Left ventricle myocardium superior (tissue), 1 donor: ENCODE data around the gene CLEC1A. TPM values are rescaled to one million over a fixed set of nuclear protein-coding genes. Genes with fewer than 3 reads are reported as not detected.

Experiments
- ATAC-seq: fragments of 200-7000 bp; cut with Tn5 transposase; one replicate; pipeline ENCODE4 v1.9.1; 2020; ENCODE audit warnings: mild to moderate bottlenecking, moderate library complexity
- DNase-seq: peaks from one replicate; pipeline ENCODE4 v3.0.0-alpha.2; 2020
- intact Hi-C: fragments of 100-400 bp; cut with micrococcal nuclease; formaldehyde crosslinking; loops from one replicate; pipeline ENCODE4 v1.11.0; 2022
- total RNA-seq: library from RNA; stranded (reverse); fragmentation: NEBNext Ultra II Directional; extraction: Animal tissue kit (Norgen Biotek cat#: 25700); gene quantifications from one replicate; pipeline ENCODE4 v1.2.1, GENCODE V29; 2021
- donor health status: DM: no; HTN: yes; CAD: no; lungs with severe emphysema.

CLEC1A gene
- total RNA-seq, 1 donor from 2014 or later: 4.4 TPM

- intact Hi-C loops: no loop called here
- no peak for DNase-seq
- no peak for ATAC-seq
Measured at GRCh38 chr12:10110256-10110844, 11.6 kb upstream of the CLEC1A start.

GRCh38 chr12:10102322-10102721 lies 3.5 kb upstream of the CLEC1A start:
- no peak for ATAC-seq
- intact Hi-C loops: no loop called here
- DNase-seq: no peak

GRCh38 chr12:10101648-10102220 lies 2.9 kb upstream of the CLEC1A start:
- intact Hi-C loops: no loop called here
- ATAC-seq (no peak), DNase-seq (no peak)

GRCh38 chr12:10101042-10101579 lies 2.3 kb upstream of the CLEC1A start:
- intact Hi-C loops: no loop called here
- DNase-seq: no peak
- ATAC-seq: peak; percentile 53

GRCh38 chr12:10097521-10097920 lies 1.3 kb downstream of the CLEC1A start:
- intact Hi-C loops: no loop called here
- peak; percentile 28 for ATAC-seq
- no peak for DNase-seq

GRCh38 chr12:10095971-10096370 lies 2.8 kb downstream of the CLEC1A start:
- ATAC-seq (no peak), DNase-seq (no peak)
- intact Hi-C loops: no loop called here

GRCh38 chr12:10094646-10095395 lies 4.0 kb downstream of the CLEC1A start:
- intact Hi-C loops: no loop called here
- DNase-seq (no peak), ATAC-seq (peak; percentile 57)

GRCh38 chr12:10088955-10089900 lies 9.6 kb downstream of the CLEC1A start:
- ATAC-seq: no peak
- no peak for DNase-seq
- intact Hi-C loops: no loop called here

GRCh38 chr12:10088031-10088430 lies 10.8 kb downstream of the CLEC1A start:
- no peak for ATAC-seq
- no peak for DNase-seq
- intact Hi-C loops: no loop called here

- DNase-seq (no peak), ATAC-seq (no peak)
- intact Hi-C loops: no loop called here
Measured at GRCh38 chr12:10086387-10086786, 12.4 kb downstream of the CLEC1A start.

GRCh38 chr12:10084733-10085132 lies 14.1 kb downstream of the CLEC1A start:
- DNase-seq: no peak
- intact Hi-C loops: no loop called here
- no peak for ATAC-seq

- no peak for DNase-seq
- no peak for ATAC-seq
- intact Hi-C loops: no loop called here
Measured at GRCh38 chr12:10082117-10082874, 16.5 kb downstream of the CLEC1A start.

GRCh38 chr12:10075451-10075850 lies 23.3 kb downstream of the CLEC1A start:
- ATAC-seq: no peak
- intact Hi-C loops: no loop called here
- DNase-seq: no peak

GRCh38 chr12:10073261-10073660 lies 25.5 kb downstream of the CLEC1A start:
- intact Hi-C loops: no loop called here
- no peak for DNase-seq
- ATAC-seq: no peak

- no peak for ATAC-seq
Measured at GRCh38 chr12:10072131-10072530, 26.7 kb downstream of the CLEC1A start.

GRCh38 chr12:10070380-10070779 lies 28.4 kb downstream of the CLEC1A start:
- no peak for ATAC-seq
- no peak for DNase-seq
- intact Hi-C loops: no loop called here

More at GRCh38 chr12:10072131-10072530, 26.7 kb downstream of the CLEC1A start:
- DNase-seq: no peak
- intact Hi-C loops: no loop called here

- ATAC-seq: no peak
- intact Hi-C loops: no loop called here
- DNase-seq: no peak
Measured at GRCh38 chr12:10069976-10070375, 28.8 kb downstream of the CLEC1A start.

GRCh38 chr12:10069099-10069498 lies 29.7 kb downstream of the CLEC1A start:
- peak; percentile 41 for ATAC-seq
- intact Hi-C loops: no loop called here
- no peak for DNase-seq

- DNase-seq (no peak), ATAC-seq (peak; percentile 58)
- intact Hi-C loops: no loop called here
Measured at GRCh38 chr12:10068644-10069043, 30.1 kb downstream of the CLEC1A start.
